ENCODE data around the gene RPL31.
"Not testable (repeated sequence)": the region's sequence is repeated elsewhere in the genome, so short reads cannot be mapped to it uniquely, and the experiment has no call there.

The RPL31 gene

GRCh38 chr2:101047774-101048173 lies 45.7 kb downstream of the RPL31 start:
- no peak for DNase-seq (ENCODE audit: low read depth, low spot score)
- in situ Hi-C loops (cut with HindIII; ENCODE audit: low sequenced_read_pairs): no loop called here
- H3K4me3 ChIP-seq (ENCODE audit: low read depth, low read length): no peak overlapping the region
- TF ChIP-seq, protein P1, sequence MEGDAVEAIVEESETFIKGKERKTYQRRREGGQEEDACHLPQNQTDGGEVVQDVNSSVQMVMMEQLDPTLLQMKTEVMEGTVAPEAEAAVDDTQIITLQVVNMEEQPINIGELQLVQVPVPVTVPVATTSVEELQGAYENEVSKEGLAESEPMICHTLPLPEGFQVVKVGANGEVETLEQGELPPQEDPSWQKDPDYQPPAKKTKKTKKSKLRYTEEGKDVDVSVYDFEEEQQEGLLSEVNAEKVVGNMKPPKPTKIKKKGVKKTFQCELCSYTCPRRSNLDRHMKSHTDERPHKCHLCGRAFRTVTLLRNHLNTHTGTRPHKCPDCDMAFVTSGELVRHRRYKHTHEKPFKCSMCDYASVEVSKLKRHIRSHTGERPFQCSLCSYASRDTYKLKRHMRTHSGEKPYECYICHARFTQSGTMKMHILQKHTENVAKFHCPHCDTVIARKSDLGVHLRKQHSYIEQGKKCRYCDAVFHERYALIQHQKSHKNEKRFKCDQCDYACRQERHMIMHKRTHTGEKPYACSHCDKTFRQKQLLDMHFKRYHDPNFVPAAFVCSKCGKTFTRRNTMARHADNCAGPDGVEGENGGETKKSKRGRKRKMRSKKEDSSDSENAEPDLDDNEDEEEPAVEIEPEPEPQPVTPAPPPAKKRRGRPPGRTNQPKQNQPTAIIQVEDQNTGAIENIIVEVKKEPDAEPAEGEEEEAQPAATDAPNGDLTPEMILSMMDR (IDR thresholded peaks at IDR 0.05; ENCODE audit: low read depth, low read length): no peak

DNA sequence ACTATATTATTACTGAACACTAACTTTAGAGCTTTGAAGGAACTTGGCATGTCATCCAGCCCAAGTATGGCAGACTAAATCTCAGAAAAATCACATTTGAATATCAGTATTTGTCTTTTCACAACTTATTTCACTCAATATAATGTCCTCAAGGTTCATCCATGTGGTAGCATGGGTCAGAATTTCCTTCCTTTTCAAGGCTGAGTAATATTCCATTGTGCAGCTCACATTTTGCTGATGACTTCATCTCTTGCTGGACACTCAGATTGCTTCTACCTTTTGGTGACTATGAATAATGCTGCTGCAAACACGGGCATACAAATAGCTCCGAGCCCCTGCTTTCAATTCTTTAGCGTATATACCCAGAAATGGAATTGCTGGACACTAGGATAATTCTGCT lies 46.7 kb downstream of the RPL31 start:
- in situ Hi-C loops (cut with HindIII; ENCODE audit: low sequenced_read_pairs): no loop called here
- TF ChIP-seq, protein P1 (IDR thresholded peaks at IDR 0.05; ENCODE audit: low read depth, low read length): no peak
- H3K4me3 ChIP-seq (ENCODE audit: low read depth, low read length): no peak overlapping the region
- DNase-seq (ENCODE audit: low read depth, low spot score): no peak

DNA sequence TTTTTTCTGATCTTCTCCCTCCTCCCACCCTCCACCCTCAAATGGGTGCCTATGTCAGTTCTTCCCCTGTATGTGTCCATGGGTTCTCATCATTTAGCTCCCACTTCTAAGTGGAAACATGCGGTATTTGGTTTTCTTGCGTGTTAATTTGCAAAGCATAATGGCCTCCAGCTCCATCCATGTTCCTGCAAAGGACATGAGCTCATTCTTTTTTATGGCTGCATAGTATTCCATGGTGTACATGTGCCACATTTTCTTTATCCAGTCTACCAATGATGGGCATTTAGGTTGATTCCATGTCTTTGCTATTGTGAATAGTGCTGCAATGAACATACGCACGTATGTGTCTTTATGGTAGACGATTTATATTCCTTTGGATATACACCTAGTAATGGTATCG lies 48.8 kb downstream of the RPL31 start:
- DNase-seq (ENCODE audit: low read depth, low spot score); in situ Hi-C loops (cut with HindIII; ENCODE audit: low sequenced_read_pairs); H3K4me3 ChIP-seq (ENCODE audit: low read depth, low read length): not testable (repeated sequence)

GRCh38 chr2:101052147-101052546 lies 50.1 kb downstream of the RPL31 start:
- no peak overlapping the region for H3K4me3 ChIP-seq (ENCODE audit: low read depth, low read length)
- TF ChIP-seq, protein P1 (IDR thresholded peaks at IDR 0.05; ENCODE audit: low read depth, low read length): no peak
- no peak for DNase-seq (ENCODE audit: low read depth, low spot score)
- in situ Hi-C loops (cut with HindIII; ENCODE audit: low sequenced_read_pairs): no loop called here

DNA sequence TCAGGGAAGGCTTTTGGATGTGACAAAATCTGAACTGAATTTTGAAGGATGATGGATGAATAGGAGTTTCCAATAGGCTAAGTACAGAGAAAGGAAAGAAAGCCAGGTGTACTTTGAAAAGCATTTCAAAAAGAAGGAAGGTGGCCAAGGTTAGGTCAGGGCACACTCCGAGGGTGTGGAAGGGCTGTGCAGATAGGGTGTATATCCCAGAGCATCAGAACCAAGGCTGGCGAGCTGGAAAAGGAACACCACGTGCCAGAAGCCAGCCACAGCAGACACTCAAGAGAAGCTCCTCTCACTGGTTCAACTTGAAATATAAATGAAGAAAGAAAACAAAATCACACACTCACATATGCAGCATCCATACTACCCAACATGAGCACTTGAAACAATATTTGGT lies 51.0 kb downstream of the RPL31 start:
- in situ Hi-C loops (cut with HindIII; ENCODE audit: low sequenced_read_pairs): no loop called here

More for the DNA sequence above, 51.0 kb downstream of the RPL31 start:
- no peak for DNase-seq (ENCODE audit: low read depth, low spot score)
- TF ChIP-seq, protein P1 (IDR thresholded peaks at IDR 0.05; ENCODE audit: low read depth, low read length): no peak
- no peak overlapping the region for H3K4me3 ChIP-seq (ENCODE audit: low read depth, low read length)

All from astrocyte of the spinal cord (primary cell).